HL-60/S4 treated with phorbol 12-myristate 13-acetate at 8.2 ng/mL for 4 days and 3 days (cell line): ENCODE data around the gene SERPINA9.

ENCODE experiments used
- in situ Hi-C: fragments of 300-500 bp; cut with MboI; formaldehyde crosslinking; loops from 2 replicates; pipeline ENCODE4 v1.15.0; 2022; ENCODE audit warnings: low sequenced_read_pairs

The SERPINA9 gene

DNA sequence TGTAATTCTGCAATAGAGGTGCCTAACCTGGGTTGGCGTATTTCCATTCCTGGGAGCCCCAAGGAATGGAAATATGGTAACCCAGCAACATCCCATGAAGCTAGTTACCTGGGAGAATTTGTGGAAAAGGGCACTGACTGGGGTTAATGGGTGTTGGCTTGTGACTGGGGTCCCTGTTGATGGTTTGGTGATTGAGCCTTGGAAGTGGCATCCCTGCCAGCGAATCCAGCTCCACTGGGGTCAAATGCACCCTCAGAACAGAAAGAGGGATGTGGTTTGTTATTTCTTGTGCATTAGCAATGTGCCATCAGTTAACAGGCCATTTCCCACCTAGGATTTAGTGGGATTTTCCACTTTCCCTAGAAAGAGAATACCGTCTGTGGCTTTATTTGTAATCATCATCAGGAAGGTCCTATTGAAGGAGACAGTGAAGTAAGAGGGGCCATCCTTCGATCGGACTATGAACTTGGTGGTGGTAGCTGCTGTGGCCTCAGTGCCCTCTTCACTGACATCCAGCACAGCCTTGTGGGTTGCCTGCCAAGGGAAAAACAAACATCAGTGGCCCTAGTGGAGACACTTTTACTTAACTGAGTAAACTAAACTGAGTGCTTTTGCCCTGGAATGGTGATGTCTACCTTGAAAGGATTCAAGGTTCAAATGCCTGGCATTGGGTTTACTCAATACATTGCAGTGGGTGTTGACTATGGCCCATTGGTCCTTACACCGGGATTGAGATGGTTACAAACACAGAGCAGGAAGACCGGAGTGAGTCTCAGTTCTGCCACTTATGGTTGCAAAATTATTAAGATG lies 13.0 kb downstream of the SERPINA9 start:
- in situ Hi-C loops: no loop called here

DNA sequence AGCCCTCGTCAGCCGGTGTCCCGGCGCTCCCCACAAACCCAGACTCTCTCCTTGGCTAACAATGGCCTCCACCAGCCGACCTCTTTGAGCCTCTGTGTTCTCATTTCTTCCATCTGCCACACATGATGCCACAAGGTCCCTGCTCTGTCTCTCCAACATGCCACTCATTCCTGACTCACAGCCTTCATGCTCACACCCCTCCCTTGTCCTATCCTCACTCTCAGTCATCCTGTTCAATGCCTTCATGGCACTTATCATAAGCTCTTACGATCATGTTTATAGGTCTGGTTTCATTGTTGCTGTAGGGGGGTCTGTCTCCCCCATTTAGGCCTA lies 13.8 kb downstream of the SERPINA9 start:
- in situ Hi-C loops: no loop called here

DNA sequence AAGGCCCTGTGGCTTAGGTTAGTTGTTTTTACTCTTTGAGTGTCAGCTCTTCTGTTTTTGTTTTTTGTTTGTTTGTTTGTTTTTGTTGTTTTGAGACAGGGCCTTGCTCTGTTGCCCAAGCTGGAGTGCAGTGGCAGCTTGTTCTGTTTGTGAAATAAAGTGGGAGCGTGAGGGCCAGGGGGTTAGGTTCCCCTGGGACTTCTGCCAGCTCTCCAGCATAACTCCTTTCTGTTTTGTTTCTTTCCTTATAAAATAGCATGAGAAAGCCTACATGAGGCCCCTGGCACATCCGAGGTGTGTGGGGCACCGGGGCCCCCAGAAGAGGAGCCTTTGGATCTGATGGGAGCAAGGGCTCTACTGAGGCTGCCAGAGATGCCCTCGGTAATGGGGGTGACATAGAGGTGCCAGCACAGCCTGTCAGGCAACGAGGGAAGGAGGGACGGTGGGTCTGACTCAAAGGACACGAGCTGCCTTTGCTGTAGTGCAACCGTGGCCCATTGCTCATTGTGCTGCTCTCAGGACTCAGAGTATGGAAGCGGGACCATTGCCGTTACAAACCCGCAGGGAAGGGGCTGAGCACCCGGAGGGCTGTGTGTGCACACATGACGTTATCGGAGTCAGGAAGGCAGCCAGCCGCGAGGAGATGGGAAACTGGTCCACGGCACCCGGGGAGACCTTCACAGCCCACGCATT lies 14.3 kb downstream of the SERPINA9 start:
- in situ Hi-C loops: no loop called here

GRCh38 chr14:94460631-94461416 lies 15.2 kb downstream of the SERPINA9 start:
- in situ Hi-C loops: no loop called here

- in situ Hi-C loops: no loop called here
Observed at GRCh38 chr14:94458558-94459205, 17.3 kb downstream of the SERPINA9 start.

GRCh38 chr14:94458096-94458495 lies 17.9 kb downstream of the SERPINA9 start:
- in situ Hi-C loops: no loop called here

DNA sequence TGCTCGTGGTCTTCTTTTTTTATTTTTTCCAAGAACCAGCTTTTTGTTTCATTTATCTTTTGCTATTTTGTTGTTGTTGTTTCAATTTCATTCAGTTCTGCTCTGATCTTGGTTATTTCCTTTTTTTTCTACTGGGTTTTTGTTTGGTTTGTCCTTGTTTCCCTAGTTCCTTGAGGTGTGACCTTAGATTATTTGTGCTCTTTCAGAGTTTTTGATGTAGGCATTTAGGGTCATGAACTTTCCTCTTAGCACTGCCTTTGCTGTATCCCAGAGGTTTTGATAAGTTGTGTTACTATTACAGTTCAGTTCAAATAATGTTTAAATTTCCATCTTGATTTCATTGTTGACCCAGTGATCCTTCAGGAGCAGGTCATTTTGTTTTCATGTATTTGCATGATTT lies 20.1 kb downstream of the SERPINA9 start:
- in situ Hi-C loops: no loop called here

DNA sequence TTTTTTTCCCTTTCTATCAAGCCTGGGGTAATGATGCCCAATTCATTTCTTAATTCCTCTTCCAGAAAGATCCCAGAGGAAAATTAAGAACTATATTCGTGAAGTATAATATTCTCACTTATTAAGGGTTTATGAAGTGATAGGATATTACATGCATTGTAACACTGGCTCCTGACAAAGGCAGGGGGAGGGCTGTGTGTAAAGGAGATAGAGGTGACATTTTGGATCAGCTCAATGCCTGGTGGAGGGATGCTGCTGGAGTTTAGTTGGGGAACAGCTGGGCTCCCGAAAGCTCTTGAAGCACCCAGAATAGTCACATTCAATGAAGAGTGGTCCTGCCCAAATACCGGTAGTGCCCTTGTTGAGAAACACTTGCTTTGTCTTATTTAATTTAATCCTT lies 24.2 kb downstream of the SERPINA9 start:
- in situ Hi-C loops: no loop called here

DNA sequence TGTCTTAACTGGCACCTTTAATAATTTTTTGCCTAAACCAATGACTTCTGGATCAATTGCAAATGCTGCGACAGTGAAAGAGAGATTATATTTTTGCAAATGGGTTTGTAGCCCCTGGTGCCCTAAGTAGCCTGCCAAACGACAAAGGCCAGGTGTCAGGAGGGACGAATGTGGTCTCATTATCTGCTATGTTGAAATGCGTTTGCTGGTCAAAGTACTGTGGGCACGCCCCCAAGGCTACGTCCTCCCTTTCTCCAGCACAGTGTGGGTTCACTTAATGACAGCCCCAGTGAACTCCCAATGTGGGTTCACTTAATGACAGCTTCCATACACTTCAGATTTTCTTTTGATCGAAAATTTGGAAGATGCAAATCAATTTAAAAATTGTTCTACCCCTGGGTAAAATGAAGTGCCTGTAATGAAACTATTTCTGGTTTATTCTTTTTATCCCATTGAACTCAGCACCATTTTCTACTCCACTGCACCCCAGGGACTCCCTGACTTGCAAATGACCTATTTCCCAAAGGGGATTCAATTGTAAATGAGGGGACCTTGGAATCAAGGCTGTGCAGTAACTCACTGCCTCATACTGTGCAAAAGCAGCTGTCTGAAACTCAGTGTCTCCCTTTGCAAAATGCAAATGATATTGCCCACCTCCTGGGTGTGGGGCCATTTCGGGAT lies 24.8 kb downstream of the SERPINA9 start:
- in situ Hi-C loops: no loop called here

DNA sequence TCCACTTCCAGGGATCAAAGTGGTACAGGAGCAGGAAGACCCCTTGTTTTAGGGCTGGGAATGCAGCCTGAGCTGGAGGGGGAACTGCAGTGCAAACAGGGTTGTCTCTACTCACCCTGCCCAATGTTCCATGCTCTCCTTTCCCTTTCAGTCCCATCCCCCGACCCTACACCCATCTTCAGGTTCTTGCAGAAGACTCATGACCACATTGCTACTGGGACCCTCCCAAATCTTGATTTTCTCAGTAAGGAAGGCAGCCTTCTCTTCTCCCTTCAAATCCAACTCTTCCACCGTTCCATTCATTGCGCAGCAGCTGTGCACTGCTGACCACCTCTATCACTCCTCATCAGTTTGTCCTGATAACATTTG lies 25.3 kb downstream of the SERPINA9 start:
- in situ Hi-C loops: no loop called here

DNA sequence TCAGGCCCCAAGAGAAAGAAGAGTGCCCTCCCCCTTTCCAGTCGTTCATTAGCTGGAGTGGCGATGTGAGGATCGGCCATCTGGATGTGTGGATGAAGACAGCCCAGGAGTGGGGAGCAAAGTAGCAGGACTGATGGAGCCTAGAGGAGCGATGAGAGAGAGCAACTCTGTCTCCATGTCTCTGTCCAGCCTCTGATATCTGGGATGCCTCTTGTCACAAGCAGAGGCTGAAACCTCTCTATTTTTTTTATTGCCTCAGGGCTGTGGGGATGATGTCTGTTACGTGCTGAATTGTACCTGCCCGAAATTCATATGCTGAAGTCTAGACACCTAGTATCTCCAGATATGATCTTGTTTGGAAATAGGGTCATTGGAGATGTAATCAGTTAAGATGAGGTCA lies 26.1 kb downstream of the SERPINA9 start:
- in situ Hi-C loops: no loop called here

DNA sequence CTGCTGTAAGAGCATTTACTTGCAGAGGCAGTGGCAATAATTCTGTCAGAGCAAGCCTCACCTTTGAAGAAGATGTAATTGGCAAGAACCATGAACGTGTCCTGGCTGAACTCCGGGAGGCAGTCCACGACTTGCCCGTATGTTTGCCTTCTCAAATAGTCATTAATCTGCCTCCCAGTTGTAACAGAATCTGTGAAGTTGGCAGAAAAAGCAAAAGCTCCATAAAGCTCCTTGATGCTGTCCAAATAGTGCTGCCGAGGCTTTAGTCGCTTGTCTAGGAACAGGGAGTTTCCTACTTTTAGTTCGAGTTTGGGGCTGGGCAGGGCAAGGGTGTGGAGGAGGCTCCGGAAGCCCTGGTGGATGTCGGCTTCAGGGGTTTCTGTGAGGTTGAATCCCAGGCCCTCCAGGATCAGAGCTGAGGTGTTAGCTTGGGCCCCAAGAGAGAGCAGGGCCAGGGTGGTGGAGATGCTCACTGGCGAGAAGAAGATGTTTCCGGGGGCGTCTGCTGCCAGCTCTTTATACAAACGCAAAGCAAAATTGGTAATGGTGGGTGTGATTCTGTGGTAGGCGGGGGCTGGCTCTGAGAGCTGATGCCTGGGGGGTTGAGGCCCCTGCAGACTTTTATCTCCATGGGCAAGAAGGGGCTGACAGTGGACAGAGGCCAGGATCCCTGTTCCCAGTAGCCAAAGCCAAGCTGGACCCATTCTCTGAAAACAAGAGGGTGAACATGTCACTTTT lies 27.8 kb downstream of the SERPINA9 start:
- in situ Hi-C loops: no loop called here

- in situ Hi-C loops: no loop called here
Observed at GRCh38 chr14:94447206-94447605, 28.8 kb downstream of the SERPINA9 start.

GRCh38 chr14:94446126-94446525 lies 29.9 kb downstream of the SERPINA9 start:
- in situ Hi-C loops: no loop called here

GRCh38 chr14:94445003-94445402 lies 31.0 kb downstream of the SERPINA9 start:
- in situ Hi-C loops: no loop called here

GRCh38 chr14:94441531-94442205 lies 34.3 kb downstream of the SERPINA9 start:
- in situ Hi-C loops: no loop called here

DNA sequence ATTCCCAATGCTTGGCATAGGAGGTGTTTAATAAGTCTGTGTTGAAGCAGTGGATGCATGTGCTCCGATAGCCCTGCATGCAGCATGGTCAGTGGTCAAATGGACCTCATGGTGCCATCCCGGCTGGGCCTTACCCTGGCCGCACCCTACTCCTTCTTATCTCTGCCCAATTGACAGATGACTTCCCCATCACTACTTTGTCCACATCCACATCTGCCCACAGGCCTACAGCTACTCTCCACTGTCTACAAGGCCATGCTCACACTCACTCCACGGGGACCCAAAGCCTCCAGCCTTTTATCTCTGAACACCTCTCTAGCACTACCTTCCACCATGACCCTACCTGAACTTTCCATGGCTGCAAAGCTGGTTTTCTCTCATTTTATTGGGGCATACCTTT lies 34.9 kb downstream of the SERPINA9 start:
- in situ Hi-C loops: no loop called here

- in situ Hi-C loops: no loop called here
Observed at GRCh38 chr14:94439453-94440057, 36.4 kb downstream of the SERPINA9 start.

GRCh38 chr14:94428610-94429009 lies 47.4 kb downstream of the SERPINA9 start:
- in situ Hi-C loops: no loop called here
